Dendritic cell treated with granulocyte-macrophage colony-stimulating factor and Interleukin-4, amounts not matched to agents 40 ng/mL and 50 ng/mL, for 4 days (primary cell): ENCODE results near the gene PGRMC1.
"Not testable (repeated sequence)": the region's sequence is repeated elsewhere in the genome, so short reads cannot be mapped to it uniquely, and the experiment has no call there.

Experiments
- H3K27ac Mint-ChIP-seq: one replicate; pipeline ENCODE4 v1.8.0; 2022; ENCODE audit warnings: mild to moderate bottlenecking, mixed read lengths
- H3K27me3 Mint-ChIP-seq: one replicate; pipeline ENCODE4 v1.8.0; 2022; ENCODE audit warnings: mild to moderate bottlenecking, mixed read lengths
- H3K36me3 Mint-ChIP-seq: one replicate; pipeline ENCODE4 v1.8.0; 2022; ENCODE audit warnings: low read depth, mixed read lengths
- H3K4me1 Mint-ChIP-seq: one replicate; pipeline ENCODE4 v1.8.0; 2022; ENCODE audit warnings: low read depth, mixed read lengths
- H3K4me3 Mint-ChIP-seq: one replicate; pipeline ENCODE4 v1.8.0; 2022; ENCODE audit warnings: mild to moderate bottlenecking, moderate library complexity, mixed read lengths
- H3K9me3 Mint-ChIP-seq: one replicate; pipeline ENCODE4 v1.8.0; 2022; ENCODE audit warnings: mixed read lengths
- intact Hi-C: fragments of 100-400 bp; cut with micrococcal nuclease; formaldehyde crosslinking; loops from one replicate; pipeline ENCODE4 v1.15.0; 2022

PGRMC1 gene

GRCh38 chrX:119249891-119250290, 13.8 kb downstream of the PGRMC1 start:
- Mint-ChIP-seq H3K27me3 (peaks cover 1% of the 10 kb centered on the region), H3K36me3 (peaks cover 7% of the 10 kb centered on the region), H3K27ac (no peak overlapping the region), H3K9me3 (no peaks in the 10 kb centered on the region), H3K4me3 (no peak overlapping the region), H3K4me1 (no peaks in the 10 kb centered on the region)
- intact Hi-C loops, result no loop called here

- no peaks in the 10 kb centered on the region for H3K36me3 Mint-ChIP-seq
These were observed 15.3 kb downstream of the PGRMC1 start for GRCh38 chrX:119251386-119251785.

GRCh38 chrX:119252716-119253115, 16.6 kb downstream of the PGRMC1 start:
- H3K27ac Mint-ChIP-seq, result no peak overlapping the region
- no peaks in the 10 kb centered on the region for H3K4me1 Mint-ChIP-seq
- intact Hi-C loops, result no loop called here
- H3K9me3 Mint-ChIP-seq, result no peaks in the 10 kb centered on the region
- no peak overlapping the region for H3K4me3 Mint-ChIP-seq
- H3K36me3 Mint-ChIP-seq, result no peaks in the 10 kb centered on the region
- peaks cover 7% of the 10 kb centered on the region for H3K27me3 Mint-ChIP-seq

More at GRCh38 chrX:119251386-119251785, 15.3 kb downstream of the PGRMC1 start:
- no peaks in the 10 kb centered on the region for H3K4me1 Mint-ChIP-seq
- H3K27me3 Mint-ChIP-seq, result peaks cover 1% of the 10 kb centered on the region
- no peak overlapping the region for H3K27ac Mint-ChIP-seq
- intact Hi-C loops, result no loop called here
- H3K4me3 Mint-ChIP-seq, result no peak overlapping the region
- H3K9me3 Mint-ChIP-seq, result no peaks in the 10 kb centered on the region

GRCh38 chrX:119266364-119266995, 30.4 kb downstream of the PGRMC1 start:
- Mint-ChIP-seq H3K36me3 (no peaks in the 10 kb centered on the region), H3K4me1 (peaks cover 8% of the 10 kb centered on the region), H3K4me3 (no peak overlapping the region), H3K9me3 (no peaks in the 10 kb centered on the region), H3K27ac (no peak overlapping the region), H3K27me3 (peaks cover 22% of the 10 kb centered on the region)
- intact Hi-C loops, result loop anchor here (2.0 kb wide), 1 partner anchor 148 kb away; no protein-coding TSS in a partner anchor

GRCh38 chrX:119267115-119267514, 31.0 kb downstream of the PGRMC1 start:
- not testable (repeated sequence) for H3K4me3 Mint-ChIP-seq, H3K4me1 Mint-ChIP-seq, H3K27ac Mint-ChIP-seq, H3K9me3 Mint-ChIP-seq, H3K36me3 Mint-ChIP-seq
- intact Hi-C loops, result loop anchor here (2.0 kb wide), 1 partner anchor 148 kb away; no protein-coding TSS in a partner anchor
- H3K27me3 Mint-ChIP-seq, result peaks cover 23% of the 10 kb centered on the region

- no peaks in the 10 kb centered on the region for H3K36me3 Mint-ChIP-seq
- peaks cover 7% of the 10 kb centered on the region for H3K4me1 Mint-ChIP-seq
- H3K4me3 Mint-ChIP-seq, result no peak overlapping the region
- peaks cover 41% of the 10 kb centered on the region for H3K27me3 Mint-ChIP-seq
- intact Hi-C loops, result no loop called here
- no peaks in the 10 kb centered on the region for H3K9me3 Mint-ChIP-seq
- no peak overlapping the region for H3K27ac Mint-ChIP-seq
These were observed 36.9 kb downstream of the PGRMC1 start for GRCh38 chrX:119272882-119273419.

GRCh38 chrX:119273420-119274192, 37.5 kb downstream of the PGRMC1 start:
- peak overlapping the region; percentile 26 for H3K4me3 Mint-ChIP-seq
- H3K9me3 Mint-ChIP-seq, result no peaks in the 10 kb centered on the region
- no peaks in the 10 kb centered on the region for H3K36me3 Mint-ChIP-seq
- peaks cover 7% of the 10 kb centered on the region for H3K4me1 Mint-ChIP-seq
- H3K27ac Mint-ChIP-seq, result no peak overlapping the region
- peaks cover 38% of the 10 kb centered on the region for H3K27me3 Mint-ChIP-seq
- intact Hi-C loops, result no loop called here

GRCh38 chrX:119282347-119282746, 46.3 kb downstream of the PGRMC1 start:
- H3K9me3 Mint-ChIP-seq, intact Hi-C loops, H3K36me3 Mint-ChIP-seq, H3K27ac Mint-ChIP-seq, H3K4me3 Mint-ChIP-seq, H3K4me1 Mint-ChIP-seq: not testable (repeated sequence)
- peaks cover 14% of the 10 kb centered on the region for H3K27me3 Mint-ChIP-seq

GRCh38 chrX:119288890-119289393, 52.9 kb downstream of the PGRMC1 start:
- Mint-ChIP-seq H3K4me3 (no peak overlapping the region), H3K27me3 (peaks cover 14% of the 10 kb centered on the region), H3K4me1 (no peaks in the 10 kb centered on the region), H3K9me3 (no peaks in the 10 kb centered on the region), H3K27ac (no peak overlapping the region), H3K36me3 (no peaks in the 10 kb centered on the region)
- intact Hi-C loops, result no loop called here

- Mint-ChIP-seq H3K9me3 (no peaks in the 10 kb centered on the region), H3K27me3 (peaks cover 16% of the 10 kb centered on the region), H3K4me1 (peaks cover 3% of the 10 kb centered on the region), H3K27ac (no peak overlapping the region), H3K4me3 (no peak overlapping the region), H3K36me3 (no peaks in the 10 kb centered on the region)
- intact Hi-C loops, result no loop called here
These were observed 54.4 kb downstream of the PGRMC1 start for GRCh38 chrX:119290476-119290875.

GRCh38 chrX:119291246-119291645, 55.2 kb downstream of the PGRMC1 start:
- H3K27ac Mint-ChIP-seq, H3K36me3 Mint-ChIP-seq, intact Hi-C loops, H3K9me3 Mint-ChIP-seq, H3K4me3 Mint-ChIP-seq: not testable (repeated sequence)
- Mint-ChIP-seq H3K4me1 (peaks cover 11% of the 10 kb centered on the region), H3K27me3 (peaks cover 15% of the 10 kb centered on the region)

GRCh38 chrX:119292445-119292844, 56.4 kb downstream of the PGRMC1 start:
- Mint-ChIP-seq H3K27ac (no peak overlapping the region), H3K27me3 (peaks cover 12% of the 10 kb centered on the region), H3K36me3 (no peaks in the 10 kb centered on the region), H3K4me3 (no peak overlapping the region), H3K9me3 (no peaks in the 10 kb centered on the region), H3K4me1 (peaks cover 13% of the 10 kb centered on the region)
- intact Hi-C loops, result no loop called here
